Large intestine (tissue), 3 donors: ENCODE data around the gene LRMDA. TPM values are rescaled to one million over a fixed set of nuclear protein-coding genes. Genes with fewer than 3 reads are reported as not detected.
"Not testable (repeated sequence)": the region's sequence is repeated elsewhere in the genome, so short reads cannot be mapped to it uniquely, and the experiment has no call there.

ENCODE experiments used
- DNase-seq, 2 donors: peaks; one replicate each; pipeline versions ENCODE4 v3.0.0 to v3.0.0-alpha.2; 2013
- H3K27ac ChIP-seq: one replicate; pipeline ENCODE4 v1.5.1; 2013; ENCODE audit warnings: low read length
- H3K27me3 ChIP-seq: 2 replicates; pipeline ENCODE4 v1.6.1; 2013; ENCODE audit warnings: low read length; ENCODE audit not compliant: control insufficient read depth, insufficient read depth
- H3K36me3 ChIP-seq: 2 replicates; pipeline ENCODE4 v1.6.1; 2013; ENCODE audit warnings: low read length; ENCODE audit not compliant: control insufficient read depth, insufficient read depth
- H3K4me1 ChIP-seq: one replicate; pipeline ENCODE4 v1.6.1; 2013; ENCODE audit warnings: low read length; ENCODE audit not compliant: control insufficient read depth, insufficient read depth
- H3K4me3 ChIP-seq: one replicate; pipeline ENCODE4 v1.5.1; 2013; ENCODE audit warnings: low read length
- H3K9me3 ChIP-seq: one replicate; pipeline ENCODE4 v1.6.1; 2013; ENCODE audit warnings: mild to moderate bottlenecking, low read depth, low read length, moderate library complexity; ENCODE audit not compliant: control insufficient read depth
- WGBS: methylation state at CpG from one replicate; pipeline ENCODE4 v1.1.5; 2013; ENCODE audit warnings: low lambda C conversion rate; ENCODE audit not compliant: insufficient coverage; 5-methylcytosine and 5-hydroxymethylcytosine counted together
- polyA plus RNA-seq: library from polyadenylated mRNA; unstranded; fragments of 120-200 nt; gene quantifications from one replicate; pipeline ENCODE4 v1.2.1, GENCODE V29; 2013

Gene LRMDA
- polyA plus RNA-seq, 1 donor: 5.3 TPM

GRCh38 chr10:76127984-76128589 is 696.7 kb downstream of the LRMDA start:
- Histone ChIP-seq H3K9me3 (no peaks in the 10 kb centered on the region), H3K36me3 (no peaks in the 10 kb centered on the region), H3K4me1 (no peaks in the 10 kb centered on the region), H3K27ac (no peak overlapping the region), H3K4me3 (no peak overlapping the region), H3K27me3 (no peaks in the 10 kb centered on the region)
- no CpG with 5 or more reads among the region's 6 CpGs for WGBS
- DNase-seq: no peak

GRCh38 chr10:76129213-76129612 is 697.8 kb downstream of the LRMDA start:
- H3K4me1 ChIP-seq: no peaks in the 10 kb centered on the region
- no peaks in the 10 kb centered on the region for H3K27me3 ChIP-seq
- H3K27ac ChIP-seq: no peak overlapping the region
- WGBS: no CpG with 5 or more reads among the region's 2 CpGs
- DNase-seq: no peak
- no peaks in the 10 kb centered on the region for H3K36me3 ChIP-seq
- H3K4me3 ChIP-seq: no peak overlapping the region
- H3K9me3 ChIP-seq: no peaks in the 10 kb centered on the region

- no peaks in the 10 kb centered on the region for H3K9me3 ChIP-seq
- no peak for DNase-seq
- no peaks in the 10 kb centered on the region for H3K36me3 ChIP-seq
- H3K4me3 ChIP-seq: no peak overlapping the region
- H3K27me3 ChIP-seq: no peaks in the 10 kb centered on the region
- H3K27ac ChIP-seq: no peak overlapping the region
- no peaks in the 10 kb centered on the region for H3K4me1 ChIP-seq
- 93% methylated on average over 3 of the region's 7 CpGs for WGBS
Observed at GRCh38 chr10:76130892-76131291, 699.5 kb downstream of the LRMDA start.

GRCh38 chr10:76133597-76134255 is 702.3 kb downstream of the LRMDA start:
- no peaks in the 10 kb centered on the region for H3K9me3 ChIP-seq
- H3K27me3 ChIP-seq: no peaks in the 10 kb centered on the region
- no peaks in the 10 kb centered on the region for H3K4me1 ChIP-seq
- no peak overlapping the region for H3K4me3 ChIP-seq
- WGBS: 80% methylated on average over 1 of the region's 11 CpGs
- no peak overlapping the region for H3K27ac ChIP-seq
- no peak for DNase-seq
- no peaks in the 10 kb centered on the region for H3K36me3 ChIP-seq

- no peaks in the 10 kb centered on the region for H3K4me1 ChIP-seq
- no peaks in the 10 kb centered on the region for H3K36me3 ChIP-seq
- H3K27ac ChIP-seq: no peak overlapping the region
- no peak for DNase-seq
- H3K27me3 ChIP-seq: no peaks in the 10 kb centered on the region
- no CpG with 5 or more reads among the region's 4 CpGs for WGBS
- no peaks in the 10 kb centered on the region for H3K9me3 ChIP-seq
- H3K4me3 ChIP-seq: no peak overlapping the region
Observed at GRCh38 chr10:76136961-76137360, 705.5 kb downstream of the LRMDA start.

- no peaks in the 10 kb centered on the region for H3K36me3 ChIP-seq
- H3K4me1 ChIP-seq: no peaks in the 10 kb centered on the region
- H3K4me3 ChIP-seq: no peak overlapping the region
- WGBS: no CpG with 5 or more reads among the region's 2 CpGs
- no peak for DNase-seq
- no peaks in the 10 kb centered on the region for H3K27me3 ChIP-seq
- H3K9me3 ChIP-seq: no peaks in the 10 kb centered on the region
- no peak overlapping the region for H3K27ac ChIP-seq
Observed at GRCh38 chr10:76138286-76138685, 706.9 kb downstream of the LRMDA start.

- 92% methylated on average over 2 of the region's 3 CpGs for WGBS
- Histone ChIP-seq H3K4me3 (no peak overlapping the region), H3K27me3 (no peaks in the 10 kb centered on the region), H3K27ac (no peak overlapping the region), H3K36me3 (no peaks in the 10 kb centered on the region), H3K4me1 (no peaks in the 10 kb centered on the region), H3K9me3 (no peaks in the 10 kb centered on the region)
- DNase-seq: no peak
Observed at GRCh38 chr10:76138906-76139305, 707.5 kb downstream of the LRMDA start.

GRCh38 chr10:76139431-76139830 is 708.0 kb downstream of the LRMDA start:
- H3K9me3 ChIP-seq: no peaks in the 10 kb centered on the region

GRCh38 chr10:76141376-76141775 is 710.0 kb downstream of the LRMDA start:
- WGBS: 100% methylated on average over 3 of the region's 3 CpGs
- Histone ChIP-seq H3K27ac (no peak overlapping the region), H3K9me3 (no peaks in the 10 kb centered on the region), H3K4me3 (no peak overlapping the region), H3K4me1 (no peaks in the 10 kb centered on the region), H3K36me3 (no peaks in the 10 kb centered on the region), H3K27me3 (no peaks in the 10 kb centered on the region)
- DNase-seq: no peak

More at GRCh38 chr10:76139431-76139830, 708.0 kb downstream of the LRMDA start:
- no peak for DNase-seq
- H3K4me3 ChIP-seq: no peak overlapping the region
- WGBS: 97% methylated on average over 3 of the region's 5 CpGs
- no peaks in the 10 kb centered on the region for H3K36me3 ChIP-seq
- no peaks in the 10 kb centered on the region for H3K27me3 ChIP-seq
- H3K27ac ChIP-seq: no peak overlapping the region
- no peaks in the 10 kb centered on the region for H3K4me1 ChIP-seq

- H3K36me3 ChIP-seq, H3K4me3 ChIP-seq, H3K27ac ChIP-seq, H3K4me1 ChIP-seq, H3K9me3 ChIP-seq, H3K27me3 ChIP-seq, DNase-seq: not testable (repeated sequence)
- WGBS: no CpG with 5 or more reads among the region's 8 CpGs
Observed at GRCh38 chr10:76148217-76148616, 716.8 kb downstream of the LRMDA start.

- Histone ChIP-seq H3K9me3 (no peaks in the 10 kb centered on the region), H3K27ac (no peak overlapping the region), H3K36me3 (no peaks in the 10 kb centered on the region), H3K27me3 (no peaks in the 10 kb centered on the region), H3K4me3 (no peak overlapping the region), H3K4me1 (peaks cover 10% of the 10 kb centered on the region)
- DNase-seq: no peak
- no CpG with 5 or more reads among the region's 1 CpG for WGBS
Observed at GRCh38 chr10:76149182-76149581, 717.8 kb downstream of the LRMDA start.
